Measurements from ENCODE around the gene AMDHD1.

AMDHD1 gene

GRCh38 chr12:95956557-95957145, 13.5 kb downstream of the AMDHD1 start:
- H2BK5ac ChIP-seq (ENCODE audit: low read length): no peak overlapping the region
- H3K4me1 ChIP-seq (ENCODE audit: control insufficient read depth in 2 of 2, insufficient read depth in 1 of 2, low read depth in 1 of 2, low read length in 2 of 2): peaks cover 0 to 1% of the 10 kb centered on the region in 2 donors
- no peak overlapping the region for H2BK15ac ChIP-seq (ENCODE audit: low read length)
- no peak overlapping the region for H3K14ac ChIP-seq (ENCODE audit: low read length)
- no peak for DNase-seq (ENCODE audit: low spot score)
- no peak overlapping the region for H2BK12ac ChIP-seq (ENCODE audit: low read length)
- no peak overlapping the region for H3K27ac ChIP-seq (replicated peaks; ENCODE audit: low read length)
- H4K91ac ChIP-seq (ENCODE audit: low read depth, low read length, poor library complexity): no peak overlapping the region
- H3K4me3 ChIP-seq (ENCODE audit: low read length in 2 of 2): peak overlapping the region in 1 of 2 donors; percentile 18
- H2AFZ ChIP-seq (ENCODE audit: low read length): no peak overlapping the region
- no peak overlapping the region for H3K4ac ChIP-seq (ENCODE audit: low read length)
- H3K27me3 ChIP-seq (ENCODE audit: control insufficient read depth in 3 of 3, insufficient read depth in 3 of 3, low read depth in 1 of 3, low read length in 3 of 3): peaks cover 0 to 8% (median 0%) of the 10 kb centered on the region in 3 experiments
- H4K8ac ChIP-seq (ENCODE audit: low read depth, low read length): no peak overlapping the region
- H3K79me1 ChIP-seq (ENCODE audit: low read depth, low read length): no peaks in the 10 kb centered on the region
- no peaks in the 10 kb centered on the region for H3K9me3 ChIP-seq (replicated peaks in 1 of 2; ENCODE audit: control insufficient read depth in 2 of 2, insufficient read depth in 1 of 2, low read depth in 1 of 2, low read length in 2 of 2)
- peak overlapping the region; percentile 4 for H3K18ac ChIP-seq (ENCODE audit: low read length)
- no CpG with 5 or more reads among the region's 27 CpGs for WGBS, 2 donors (ENCODE audit: extremely low coverage in 2 of 2, insufficient read length in 2 of 2, insufficient replicate concordance in 1 of 2)
- H3K4me2 ChIP-seq (ENCODE audit: insufficient read depth, low read length, poor library complexity, severe bottlenecking): no peak overlapping the region
- no peaks in the 10 kb centered on the region for H3K36me3 ChIP-seq (replicated peaks in 1 of 2; ENCODE audit: control insufficient read depth in 2 of 2, insufficient read depth in 2 of 2, low read length in 2 of 2)
- H3K9ac ChIP-seq (ENCODE audit: low read depth, low read length, poor library complexity): no peak overlapping the region
- H2AK5ac ChIP-seq (ENCODE audit: low read depth, low read length): no peak overlapping the region
- peak overlapping the region; percentile 21 for H3K23ac ChIP-seq (ENCODE audit: low read depth, low read length, poor library complexity)
- no peak overlapping the region for H2BK120ac ChIP-seq (ENCODE audit: low read depth, low read length)

GRCh38 chr12:95959107-95959506, 16.0 kb downstream of the AMDHD1 start:
- no peaks in the 10 kb centered on the region for H3K79me1 ChIP-seq (ENCODE audit: low read depth, low read length)

GRCh38 chr12:95960241-95960640, 17.1 kb downstream of the AMDHD1 start:
- no peak overlapping the region for H3K23ac ChIP-seq (ENCODE audit: low read depth, low read length, poor library complexity)
- H2BK5ac ChIP-seq (ENCODE audit: low read length): no peak overlapping the region
- no peak overlapping the region for H3K4ac ChIP-seq (ENCODE audit: low read length)
- H4K8ac ChIP-seq (ENCODE audit: low read depth, low read length): no peak overlapping the region
- H2BK120ac ChIP-seq (ENCODE audit: low read depth, low read length): no peak overlapping the region
- WGBS, 2 donors (ENCODE audit: extremely low coverage in 2 of 2, insufficient read length in 2 of 2, insufficient replicate concordance in 1 of 2): no CpG with 5 or more reads among the region's 5 CpGs
- H3K4me2 ChIP-seq (ENCODE audit: insufficient read depth, low read length, poor library complexity, severe bottlenecking): no peak overlapping the region
- H3K4me1 ChIP-seq (ENCODE audit: control insufficient read depth in 2 of 2, insufficient read depth in 1 of 2, low read depth in 1 of 2, low read length in 2 of 2): peaks cover 0 to 2% of the 10 kb centered on the region in 2 donors
- H4K91ac ChIP-seq (ENCODE audit: low read depth, low read length, poor library complexity): no peak overlapping the region
- H2AFZ ChIP-seq (ENCODE audit: low read length): no peak overlapping the region
- no peak overlapping the region for H2BK12ac ChIP-seq (ENCODE audit: low read length)
- no peaks in the 10 kb centered on the region for H3K36me3 ChIP-seq (replicated peaks in 1 of 2; ENCODE audit: control insufficient read depth in 2 of 2, insufficient read depth in 2 of 2, low read length in 2 of 2)
- no peaks in the 10 kb centered on the region for H3K9me3 ChIP-seq (replicated peaks in 1 of 2; ENCODE audit: control insufficient read depth in 2 of 2, insufficient read depth in 1 of 2, low read depth in 1 of 2, low read length in 2 of 2)
- peaks cover 0 to 11% (median 0%) of the 10 kb centered on the region in 3 experiments for H3K27me3 ChIP-seq (ENCODE audit: control insufficient read depth in 3 of 3, insufficient read depth in 3 of 3, low read depth in 1 of 3, low read length in 3 of 3)
- no peak overlapping the region for H3K4me3 ChIP-seq (ENCODE audit: low read length in 2 of 2)
- H3K18ac ChIP-seq (ENCODE audit: low read length): no peak overlapping the region
- no peak overlapping the region for H2BK15ac ChIP-seq (ENCODE audit: low read length)
- H3K14ac ChIP-seq (ENCODE audit: low read length): no peak overlapping the region
- DNase-seq (ENCODE audit: low spot score): no peak
- no peak overlapping the region for H3K27ac ChIP-seq (replicated peaks; ENCODE audit: low read length)
- H3K79me1 ChIP-seq (ENCODE audit: low read depth, low read length): no peaks in the 10 kb centered on the region
- no peak overlapping the region for H2AK5ac ChIP-seq (ENCODE audit: low read depth, low read length)
- no peak overlapping the region for H3K9ac ChIP-seq (ENCODE audit: low read depth, low read length, poor library complexity)

More at GRCh38 chr12:95959107-95959506, 16.0 kb downstream of the AMDHD1 start:
- Histone ChIP-seq H3K9me3 (replicated peaks in 1 of 2; ENCODE audit: control insufficient read depth in 2 of 2, insufficient read depth in 1 of 2, low read depth in 1 of 2, low read length in 2 of 2) (no peaks in the 10 kb centered on the region), H3K18ac (ENCODE audit: low read length) (no peak overlapping the region), H3K4me1 (ENCODE audit: control insufficient read depth in 2 of 2, insufficient read depth in 1 of 2, low read depth in 1 of 2, low read length in 2 of 2) (peaks cover 0 to 2% of the 10 kb centered on the region in 2 donors), H3K27me3 (ENCODE audit: control insufficient read depth in 3 of 3, insufficient read depth in 3 of 3, low read depth in 1 of 3, low read length in 3 of 3) (peaks cover 0 to 11% (median 0%) of the 10 kb centered on the region in 3 experiments), H3K14ac (ENCODE audit: low read length) (no peak overlapping the region), H3K4me3 (ENCODE audit: low read length in 2 of 2) (no peak overlapping the region), H2BK5ac (ENCODE audit: low read length) (no peak overlapping the region), H4K91ac (ENCODE audit: low read depth, low read length, poor library complexity) (no peak overlapping the region), H3K4ac (ENCODE audit: low read length) (no peak overlapping the region), H2BK12ac (ENCODE audit: low read length) (no peak overlapping the region), H3K27ac (replicated peaks; ENCODE audit: low read length) (no peak overlapping the region), H3K23ac (ENCODE audit: low read depth, low read length, poor library complexity) (no peak overlapping the region), H2BK15ac (ENCODE audit: low read length) (no peak overlapping the region), H3K9ac (ENCODE audit: low read depth, low read length, poor library complexity) (no peak overlapping the region), H3K4me2 (ENCODE audit: insufficient read depth, low read length, poor library complexity, severe bottlenecking) (no peak overlapping the region), H4K8ac (ENCODE audit: low read depth, low read length) (no peak overlapping the region), H2BK120ac (ENCODE audit: low read depth, low read length) (no peak overlapping the region), H2AK5ac (ENCODE audit: low read depth, low read length) (no peak overlapping the region), H2AFZ (ENCODE audit: low read length) (no peak overlapping the region), H3K36me3 (replicated peaks in 1 of 2; ENCODE audit: control insufficient read depth in 2 of 2, insufficient read depth in 2 of 2, low read length in 2 of 2) (no peaks in the 10 kb centered on the region)
- no CpG with 5 or more reads among the region's 1 CpG for WGBS, 2 donors (ENCODE audit: extremely low coverage in 2 of 2, insufficient read length in 2 of 2, insufficient replicate concordance in 1 of 2)
- no peak for DNase-seq (ENCODE audit: low spot score)

- DNase-seq (ENCODE audit: low spot score): no peak
- no CpG with 5 or more reads among the region's 7 CpGs for WGBS, 2 donors (ENCODE audit: extremely low coverage in 2 of 2, insufficient read length in 2 of 2, insufficient replicate concordance in 1 of 2)
- H4K8ac ChIP-seq (ENCODE audit: low read depth, low read length): no peak overlapping the region
- peaks cover 0 to 2% of the 10 kb centered on the region in 2 donors for H3K4me1 ChIP-seq (ENCODE audit: control insufficient read depth in 2 of 2, insufficient read depth in 1 of 2, low read depth in 1 of 2, low read length in 2 of 2)
- no peak overlapping the region for H2BK120ac ChIP-seq (ENCODE audit: low read depth, low read length)
- H3K79me1 ChIP-seq (ENCODE audit: low read depth, low read length): no peaks in the 10 kb centered on the region
- no peaks in the 10 kb centered on the region for H3K9me3 ChIP-seq (replicated peaks in 1 of 2; ENCODE audit: control insufficient read depth in 2 of 2, insufficient read depth in 1 of 2, low read depth in 1 of 2, low read length in 2 of 2)
- H2BK12ac ChIP-seq (ENCODE audit: low read length): no peak overlapping the region
- no peak overlapping the region for H3K4me2 ChIP-seq (ENCODE audit: insufficient read depth, low read length, poor library complexity, severe bottlenecking)
- H3K18ac ChIP-seq (ENCODE audit: low read length): no peak overlapping the region
- no peak overlapping the region for H3K23ac ChIP-seq (ENCODE audit: low read depth, low read length, poor library complexity)
- H2BK5ac ChIP-seq (ENCODE audit: low read length): no peak overlapping the region
- no peak overlapping the region for H2AK5ac ChIP-seq (ENCODE audit: low read depth, low read length)
- peaks cover 0 to 8% (median 0%) of the 10 kb centered on the region in 3 experiments for H3K27me3 ChIP-seq (ENCODE audit: control insufficient read depth in 3 of 3, insufficient read depth in 3 of 3, low read depth in 1 of 3, low read length in 3 of 3)
- no peak overlapping the region for H3K27ac ChIP-seq (replicated peaks; ENCODE audit: low read length)
- H3K36me3 ChIP-seq (replicated peaks in 1 of 2; ENCODE audit: control insufficient read depth in 2 of 2, insufficient read depth in 2 of 2, low read length in 2 of 2): no peaks in the 10 kb centered on the region
- peak overlapping the region; percentile 31 for H3K14ac ChIP-seq (ENCODE audit: low read length)
- H4K91ac ChIP-seq (ENCODE audit: low read depth, low read length, poor library complexity): no peak overlapping the region
- H2AFZ ChIP-seq (ENCODE audit: low read length): no peak overlapping the region
- H3K9ac ChIP-seq (ENCODE audit: low read depth, low read length, poor library complexity): no peak overlapping the region
- no peak overlapping the region for H3K4ac ChIP-seq (ENCODE audit: low read length)
- no peak overlapping the region for H3K4me3 ChIP-seq (ENCODE audit: low read length in 2 of 2)
- no peak overlapping the region for H2BK15ac ChIP-seq (ENCODE audit: low read length)
These were observed 19.1 kb downstream of the AMDHD1 start for GRCh38 chr12:95962222-95962621.

All from neuronal stem cell (in vitro differentiated cells).